SU-DHL-6 (cell line): Measurements from ENCODE around the gene PRKCE.

Experiments used
- H2AFZ ChIP-seq: fragments of 200-600 bp; sonication (generic); 2 replicates; pipeline ENCODE4 v1.6.1; 2014; ENCODE audit warnings: low read depth, mild to moderate bottlenecking, moderate library complexity, mixed read lengths, antibody characterized with exemption, low read length; ENCODE audit not compliant: severe bottlenecking
- H3F3A ChIP-seq: fragments of 200-600 bp; shearing (Covaris generic); 2 replicates; pipeline ENCODE4 v1.6.0; 2016; ENCODE audit warnings: antibody characterized with exemption, mild to moderate bottlenecking; ENCODE audit not compliant: insufficient read depth
- H3K27ac ChIP-seq: fragments of 200-600 bp; sonication (generic); 2 replicates; pipeline ENCODE4 v1.5.1; 2016; ENCODE audit warnings: low read depth, mild to moderate bottlenecking, low read length, moderate library complexity, mixed read lengths
- H3K27me3 ChIP-seq: fragments of 200-600 bp; sonication (generic), shearing (Covaris generic); 2 replicates; pipeline ENCODE4 v1.6.0; 2014; ENCODE audit warnings: mild to moderate bottlenecking, low read length
- H3K36me3 ChIP-seq: fragments of 200-600 bp; sonication (generic); 2 replicates; pipeline ENCODE4 v1.6.1; 2014; ENCODE audit warnings: mild to moderate bottlenecking, low read length, mixed read lengths
- H3K4me2 ChIP-seq: fragments of 300-600, 200-600 bp; shearing (Covaris generic), sonication (generic); 2 replicates; pipeline ENCODE4 v1.6.0; 2014; ENCODE audit warnings: low read length, low read depth, mild to moderate bottlenecking; ENCODE audit not compliant: poor library complexity, severe bottlenecking
- H3K4me3 ChIP-seq: fragments of 200-600 bp; sonication (generic); 2 replicates; pipeline ENCODE4 v1.5.1; 2014; ENCODE audit warnings: antibody characterized with exemption, low read length, mild to moderate bottlenecking, mixed read lengths; ENCODE audit not compliant: insufficient read depth, poor library complexity, severe bottlenecking
- H3K79me2 ChIP-seq: fragments of 200-600 bp; sonication (generic); 2 replicates; pipeline ENCODE4 v1.6.1; 2014; ENCODE audit warnings: mild to moderate bottlenecking, low read length, moderate library complexity; ENCODE audit not compliant: insufficient read depth
- H3K9ac ChIP-seq: fragments of 200-600 bp; sonication (generic); 2 replicates; pipeline ENCODE4 v1.7.0; 2014; ENCODE audit warnings: mild to moderate bottlenecking, low read length
- H3K9me2 ChIP-seq: fragments of 200-600 bp; sonication (generic); replicated peaks from 2 replicates; pipeline ENCODE4 v1.6.1; 2014; ENCODE audit warnings: low read length; ENCODE audit not compliant: insufficient read depth
- H3K9me3 ChIP-seq: fragments of 200-600 bp; sonication (generic); 2 replicates; pipeline ENCODE4 v1.6.1; 2014; ENCODE audit warnings: low read length, mixed read lengths; ENCODE audit not compliant: insufficient read depth
- H4K20me1 ChIP-seq: fragments of 200-600 bp; sonication (generic); 2 replicates; pipeline ENCODE4 v1.6.1; 2014; ENCODE audit warnings: low read depth, mild to moderate bottlenecking, antibody characterized with exemption, low read length, moderate library complexity, mixed read lengths
- EZH2phosphoT487 ChIP-seq: fragments of 200-600 bp; sonication (generic), shearing (Covaris generic); conservative IDR thresholded peaks from 2 replicates; pipeline ENCODE4 v1.6.1; 2018; ENCODE audit warnings: mild to moderate bottlenecking, antibody characterized with exemption, low read length, moderate library complexity, mixed read lengths
- TF ChIP-seq, protein P1 (sequence below): fragments of 200-600 bp; sonication (generic); IDR thresholded peaks from one replicate; pipeline ENCODE4 v1.5.1; 2017; ENCODE audit warnings: antibody characterized with exemption, mild to moderate bottlenecking, low read length, moderate library complexity; ENCODE audit not compliant: insufficient read depth, poor library complexity, severe bottlenecking

PRKCE gene

DNA sequence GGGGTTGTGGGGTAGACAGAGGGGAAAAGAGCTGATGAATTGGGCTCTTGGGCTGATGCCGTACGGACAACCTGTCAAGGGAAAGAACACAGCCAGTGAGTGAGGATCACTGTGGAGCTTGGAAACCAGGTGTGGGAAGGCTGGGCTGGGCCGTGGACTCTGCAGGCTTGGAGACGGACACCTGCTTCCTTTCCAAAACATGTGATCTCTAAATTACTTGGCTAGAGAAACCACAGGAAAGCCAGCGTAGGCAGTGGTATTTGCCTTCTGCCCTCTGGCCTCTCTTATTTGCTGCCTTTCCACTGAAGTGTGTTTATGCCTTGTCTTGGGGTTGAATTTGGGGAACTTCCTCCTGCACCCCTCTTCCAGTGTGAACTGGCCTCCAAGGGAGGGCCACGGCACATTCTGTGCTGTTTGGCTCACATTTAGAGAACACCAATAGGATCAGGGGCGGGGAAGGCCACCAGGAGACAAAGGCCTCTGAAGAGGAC is 267.7 kb downstream of the PRKCE start:
- Histone ChIP-seq H3K79me2 (no peaks in the 10 kb centered on the region), H3K4me2 (no peak overlapping the region), H3K9ac (no peak overlapping the region), H3K9me3 (no peaks in the 10 kb centered on the region), H3K36me3 (no peaks in the 10 kb centered on the region), H4K20me1 (no peaks in the 10 kb centered on the region), H3F3A (no peaks in the 10 kb centered on the region), H2AFZ (no peak overlapping the region), H3K27me3 (no peaks in the 10 kb centered on the region), H3K4me3 (no peak overlapping the region), H3K27ac (no peak overlapping the region), H3K9me2 (no peaks in the 10 kb centered on the region)
- TF ChIP-seq, protein P1, sequence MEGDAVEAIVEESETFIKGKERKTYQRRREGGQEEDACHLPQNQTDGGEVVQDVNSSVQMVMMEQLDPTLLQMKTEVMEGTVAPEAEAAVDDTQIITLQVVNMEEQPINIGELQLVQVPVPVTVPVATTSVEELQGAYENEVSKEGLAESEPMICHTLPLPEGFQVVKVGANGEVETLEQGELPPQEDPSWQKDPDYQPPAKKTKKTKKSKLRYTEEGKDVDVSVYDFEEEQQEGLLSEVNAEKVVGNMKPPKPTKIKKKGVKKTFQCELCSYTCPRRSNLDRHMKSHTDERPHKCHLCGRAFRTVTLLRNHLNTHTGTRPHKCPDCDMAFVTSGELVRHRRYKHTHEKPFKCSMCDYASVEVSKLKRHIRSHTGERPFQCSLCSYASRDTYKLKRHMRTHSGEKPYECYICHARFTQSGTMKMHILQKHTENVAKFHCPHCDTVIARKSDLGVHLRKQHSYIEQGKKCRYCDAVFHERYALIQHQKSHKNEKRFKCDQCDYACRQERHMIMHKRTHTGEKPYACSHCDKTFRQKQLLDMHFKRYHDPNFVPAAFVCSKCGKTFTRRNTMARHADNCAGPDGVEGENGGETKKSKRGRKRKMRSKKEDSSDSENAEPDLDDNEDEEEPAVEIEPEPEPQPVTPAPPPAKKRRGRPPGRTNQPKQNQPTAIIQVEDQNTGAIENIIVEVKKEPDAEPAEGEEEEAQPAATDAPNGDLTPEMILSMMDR: no peak
- TF ChIP-seq EZH2phosphoT487: no peak

DNA sequence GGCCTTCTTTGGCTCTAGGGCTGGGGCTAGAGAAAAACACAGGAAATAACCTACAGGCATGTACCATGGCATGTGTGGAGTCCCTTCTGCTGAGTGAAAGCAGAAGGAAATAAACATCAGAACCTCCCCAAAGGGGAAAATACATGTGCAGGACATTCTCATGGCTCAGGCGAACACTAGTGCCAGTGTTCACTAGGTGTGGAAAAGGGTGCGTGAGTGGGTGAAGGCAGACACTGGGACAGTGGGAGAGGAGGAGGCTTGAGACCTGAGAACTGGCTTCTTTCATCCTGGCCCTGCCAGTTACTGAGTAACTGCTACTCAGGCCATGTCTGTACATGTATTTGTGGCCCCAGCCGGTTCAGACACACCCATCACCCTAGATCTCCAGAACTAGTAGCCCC is 268.2 kb downstream of the PRKCE start:
- no peaks in the 10 kb centered on the region for H3K27me3 ChIP-seq
- no peaks in the 10 kb centered on the region for H3F3A ChIP-seq
- H3K4me2 ChIP-seq: no peak overlapping the region
- H3K4me3 ChIP-seq: no peak overlapping the region
- H3K36me3 ChIP-seq: no peaks in the 10 kb centered on the region
- TF ChIP-seq, protein P1: no peak
- TF ChIP-seq EZH2phosphoT487: no peak
- no peaks in the 10 kb centered on the region for H3K79me2 ChIP-seq
- no peak overlapping the region for H2AFZ ChIP-seq
- no peak overlapping the region for H3K27ac ChIP-seq
- H3K9me3 ChIP-seq: no peaks in the 10 kb centered on the region
- H3K9ac ChIP-seq: no peak overlapping the region
- no peaks in the 10 kb centered on the region for H3K9me2 ChIP-seq
- H4K20me1 ChIP-seq: no peaks in the 10 kb centered on the region

DNA sequence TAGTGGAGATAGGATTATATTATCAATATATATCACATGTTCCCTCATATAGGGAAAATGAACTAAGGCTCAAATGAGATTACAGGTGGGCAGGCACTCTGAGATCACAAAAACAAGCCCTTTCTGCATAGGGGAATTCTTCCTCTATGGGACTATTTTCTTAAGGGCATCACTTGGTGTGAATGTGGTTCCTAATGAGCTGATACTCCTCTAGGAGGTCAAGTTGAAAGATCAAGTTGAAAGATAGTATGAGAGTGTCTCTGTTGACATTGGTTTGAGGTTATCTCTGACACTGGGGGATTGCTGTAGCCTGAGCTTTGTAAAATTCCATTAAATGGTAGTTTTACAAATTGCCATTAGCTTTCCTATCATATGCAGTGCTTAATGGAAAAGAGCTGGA is 270.4 kb downstream of the PRKCE start:
- Histone ChIP-seq H3F3A (no peaks in the 10 kb centered on the region), H3K27me3 (no peaks in the 10 kb centered on the region), H2AFZ (no peak overlapping the region), H3K79me2 (no peaks in the 10 kb centered on the region), H3K4me3 (no peak overlapping the region), H3K27ac (no peak overlapping the region), H3K36me3 (no peaks in the 10 kb centered on the region), H3K9me2 (no peaks in the 10 kb centered on the region), H3K4me2 (no peak overlapping the region), H3K9ac (no peak overlapping the region), H4K20me1 (no peaks in the 10 kb centered on the region), H3K9me3 (no peaks in the 10 kb centered on the region)
- TF ChIP-seq EZH2phosphoT487: no peak
- TF ChIP-seq, protein P1: no peak
